K562 (cell line): Measurements from ENCODE around the gene RAD52. TPM values are rescaled to one million over a fixed set of nuclear protein-coding genes. Genes with fewer than 3 reads are reported as not detected.

Experiments
- E2F8 ChIP-seq: fragments of 450-650 bp; IDR thresholded peaks from 2 replicates; pipeline ENCODE4 v1.7.1; 2018; ENCODE audit warnings: mild to moderate bottlenecking, low read depth; ENCODE audit not compliant: partially characterized antibody
- FOSL1 ChIP-seq: fragments of 200-800 bp; sonication (Bioruptor generic); conservative IDR thresholded peaks from 2 replicates; pipeline ENCODE4 v1.6.1; 2016; ENCODE audit warnings: missing genetic modification characterization, missing compliant biosample characterization
- GABPA ChIP-seq: fragments of 200-800 bp; sonication (Bioruptor generic); conservative IDR thresholded peaks from 2 replicates; pipeline ENCODE4 v1.6.1; 2016; ENCODE audit warnings: low read depth, missing genetic modification characterization, missing compliant biosample characterization
- HDAC8 ChIP-seq: fragments of 450-650 bp; IDR thresholded peaks from 2 replicates; pipeline ENCODE4 v1.6.1; 2016; ENCODE audit warnings: mild to moderate bottlenecking, missing genetic modification characterization, moderate library complexity, missing compliant biosample characterization
- IFI16 ChIP-seq: fragments of 250-450 bp; sonication (Bioruptor Pico); IDR thresholded peaks from 2 replicates; pipeline ENCODE4 v2.1.2; 2022; ENCODE audit warnings: mild to moderate bottlenecking, inconsistent platforms
- MTA3 ChIP-seq: fragments of 450-650 bp; formaldehyde crosslinking; IDR thresholded peaks from 2 replicates; pipeline ENCODE4 v1.6.1; 2017; ENCODE audit warnings: mild to moderate bottlenecking, borderline replicate concordance
- NR3C1 ChIP-seq: sonication (generic); formaldehyde crosslinking; IDR thresholded peaks from 2 replicates; pipeline ENCODE4 v1.8.1; 2022; ENCODE audit warnings: missing genetic modification reagents
- PML ChIP-seq: IDR thresholded peaks from 2 replicates; pipeline ENCODE4 v1.6.1; 2012; ENCODE audit warnings: low read length, inconsistent platforms
- POLR2G ChIP-seq: fragments of 200-400 bp; formaldehyde crosslinking; IDR thresholded peaks from 2 replicates; pipeline ENCODE4 v1.6.1; 2017; ENCODE audit warnings: low read depth, mild to moderate bottlenecking, antibody characterized with exemption, low read length, moderate library complexity
- SOX6 ChIP-seq: fragments of 450-650 bp; IDR thresholded peaks from 2 replicates; pipeline ENCODE4 v1.6.1; 2014; ENCODE audit warnings: mild to moderate bottlenecking
- TSHZ1 ChIP-seq: fragments of 250-450 bp; sonication (Bioruptor Pico); IDR thresholded peaks from 2 replicates; pipeline ENCODE4 v1.4.0; 2020; ENCODE audit warnings: mild to moderate bottlenecking, moderate library complexity
- U2AF2 ChIP-seq: fragments of 200-400 bp; formaldehyde crosslinking; optimal IDR thresholded peaks from 2 replicates; pipeline ENCODE3; 2017; ENCODE audit warnings: low read depth, mild to moderate bottlenecking, low read length
- ZNF253 ChIP-seq: fragments of 250-450 bp; sonication (Bioruptor Pico); conservative IDR thresholded peaks from 2 replicates; pipeline ENCODE4 v1.6.1; 2021; ENCODE audit warnings: mild to moderate bottlenecking
- ZNF639 ChIP-seq, 2 experiments: fragments of 200-800 bp in 1 of 2; sonication (Bioruptor generic) in 1 of 2; sonication (generic) in 1 of 2; formaldehyde crosslinking in 1 of 2; IDR thresholded peaks in 1 of 2; conservative IDR thresholded peaks in 1 of 2; 2 replicates each; pipeline versions ENCODE4 v1.5.0 to v1.6.1; 2016 to 2020; ENCODE audit warnings: missing compliant biosample characterization in 1 of 2, missing genetic modification characterization in 1 of 2, missing genetic modification reagents in 1 of 2
- polyA plus RNA-seq, 8 experiments: library from polyadenylated mRNA; depleted of rRNA in 4 of 8; stranded (reverse) in 5 of 8; unstranded in 3 of 8; fragments of >200 nt; fragmentation: Nextera tagmentation in 2 of 8; fragmentation: Illumina TruSeq in 1 of 8; extraction: Ambion mirVana in 2 of 8; extraction: Trizol in 1 of 8; gene quantifications; 2 replicates each; pipeline versions ENCODE4 v1.2.1 to v1.2.3, GENCODE V29; 2011 to 2014; ENCODE audit warnings: inconsistent platforms in 1 of 8, missing spikeins in 1 of 8
- total RNA-seq, 7 experiments: library from RNA; depleted of rRNA in 6 of 7; stranded (reverse); fragments of >200 nt in 6 of 7; fragmentation: Illumina TruSeq in 2 of 7; extraction: Trizol in 2 of 7; gene quantifications; 2 replicates each; pipeline versions ENCODE4 v1.2.1 to v1.2.3, GENCODE V29; 2011 to 2021; ENCODE audit warnings: low replicate concordance in 1 of 7

The RAD52 gene
- total and polyA plus RNA-seq, 9 of the 15 experiments (the other 6 are each of a cell fraction or from before 2014, with no cell fraction given), result 1.3 to 15.9 (median 9.3) TPM

GRCh38 chr12:990661-991349 lies 41.3 kb upstream of the RAD52 start, which contains the start of gene ERC1 (continued):
- TF ChIP-seq TSHZ1 (CRISPR knock-in tag), result no peak
- peak; percentile 34; the same call in 1 of the 2 replicates for TF ChIP-seq SOX6
- 0 out of 2 replicates have a peak, but pooled peaks have one; percentile 19 for TF ChIP-seq FOSL1 (tag)
- 0 out of 2 replicates have a peak, but pooled peaks have one; percentile 49 for TF ChIP-seq NR3C1 (CRISPR knock-in tag)
- peak; percentile 50; the same call in 1 of the 2 replicates for TF ChIP-seq PML
- peak in 1 of 2 experiments; percentile 93; a peak in 2 of 4 replicates for TF ChIP-seq ZNF639 (CRISPR knock-in tag; conservative IDR thresholded peaks at IDR 0.05 in 1 of 2, IDR thresholded peaks at IDR 0.05 in 1 of 2)
- TF ChIP-seq GABPA (tag), result peak; percentile 68
- TF ChIP-seq U2AF2, result no peak
- no peak for TF ChIP-seq IFI16 (CRISPR knock-in tag)
- peak; percentile 98 for TF ChIP-seq MTA3
- TF ChIP-seq ZNF253 (CRISPR knock-in tag), result no peak
- TF ChIP-seq POLR2G, result peak; percentile 95
- TF ChIP-seq HDAC8, result peak; percentile 35
- no peak for TF ChIP-seq E2F8
- TF ChIP-seq, all 486 proteins: peak for 114
